Omental fat pad (tissue), 4 donors: ENCODE data around the gene CATSPER4. TPM values are rescaled to one million over a fixed set of nuclear protein-coding genes. Genes with fewer than 3 reads are reported as not detected.
A peak's percentile ranks its signal among the peaks of the same experiment; 100 is the strongest.

Source experiments
- ATAC-seq: fragments of 150-250 bp; one replicate; pipeline ENCODE4 v1.9.1; 2016; ENCODE audit warnings: mild to moderate bottlenecking, moderate library complexity; ENCODE audit not compliant: low FRiP score
- DNase-seq: peaks from one replicate; pipeline ENCODE4 v3.0.0-alpha.2; 2019; ENCODE audit warnings: low spot score
- CTCF ChIP-seq, 3 donors: fragments of 450-650 bp; IDR thresholded peaks; one replicate each; pipeline ENCODE4 v1.5.1; 2016 to 2017; ENCODE audit warnings: antibody characterized with exemption in 3 of 3, mild to moderate bottlenecking in 3 of 3, moderate library complexity in 2 of 3
- total RNA-seq, 4 donors: library from RNA; depleted of rRNA; stranded (reverse); fragments of >200 nt; gene quantifications; one replicate each; pipeline ENCODE4 v1.1.0, GENCODE V29; 2016

CATSPER4 gene
- total RNA-seq, 4 donors from 2014 or later, result not detected

- TF ChIP-seq CTCF (IDR thresholded peaks at IDR 0.05), result no peak
- DNase-seq (no peak), ATAC-seq (no peak)
Measured at GRCh38 chr1:26164861-26165842, 25.2 kb upstream of the CATSPER4 start.

- ATAC-seq, result no peak
- DNase-seq, result no peak
- no peak for TF ChIP-seq CTCF (IDR thresholded peaks at IDR 0.05)
Measured at GRCh38 chr1:26166719-26167281, 23.6 kb upstream of the CATSPER4 start.

GRCh38 chr1:26168410-26169197 lies 21.8 kb upstream of the CATSPER4 start, which contains the start of gene C1orf232:
C1orf232 (minus strand) TSS chr1:26168963; CDS start chr1:26168499, 464 bp downstream.
- ATAC-seq (no peak), DNase-seq (no peak)
- TF ChIP-seq CTCF (IDR thresholded peaks at IDR 0.05), result no peak

GRCh38 chr1:26169198-26169554 lies 21.2 kb upstream of the CATSPER4 start:
- no peak for TF ChIP-seq CTCF (IDR thresholded peaks at IDR 0.05)
- ATAC-seq, result no peak

GRCh38 chr1:26169669-26170471 lies 20.5 kb upstream of the CATSPER4 start, which contains the start of gene ZNF593:
ZNF593 (plus strand) TSS chr1:26169908; CDS start chr1:26169984, 76 bp downstream.
- ATAC-seq (peak; percentile 96), DNase-seq (peak; percentile 68)
- TF ChIP-seq CTCF (IDR thresholded peaks at IDR 0.05), result peak in 1 of 3 donors; percentile 82

More at GRCh38 chr1:26169198-26169554, 21.2 kb upstream of the CATSPER4 start:
- DNase-seq, result no peak

- no peak for DNase-seq
- no peak for TF ChIP-seq CTCF (IDR thresholded peaks at IDR 0.05)
- no peak for ATAC-seq
Measured at GRCh38 chr1:26170472-26170821, 20.0 kb upstream of the CATSPER4 start.
